IMR-90 (cell line): ENCODE measurements around the gene NGFR. TPM values are rescaled to one million over a fixed set of nuclear protein-coding genes. Genes with fewer than 3 reads are reported as not detected.

ENCODE experiments used
- ATAC-seq: fragments of 200-7000 bp; cut with Tn5 transposase; 2 replicates; pipeline ENCODE4 v1.9.1; 2020; ENCODE audit warnings: low read depth, mild to moderate bottlenecking, moderate library complexity
- BruUV-seq: library from RNA; stranded (reverse); fragments of 400-500 nt; replicated peaks from 2 replicates; lab custom pipeline; 2021; lab: Mats Ljungman, UMichigan
- CTCF ChIA-PET: fragments of 300-600 bp; formaldehyde crosslinking; extraction: SDS; loops from one replicate; lab custom pipeline; 2021; ENCODE audit warnings: antibody characterized with exemption; lab: Yijun Ruan, JAX
- POLR2A ChIA-PET: fragments of 300-600 bp; sonication (Branson Sonifier 250); formaldehyde crosslinking; loops from one replicate; lab custom pipeline; 2022; ENCODE audit warnings: antibody characterized with exemption; ENCODE audit not compliant: unreplicated experiment; lab: Charles Lee
- DNase-seq: peaks from one replicate; pipeline ENCODE4 v3.0.0; 2013
- H2AFZ ChIP-seq: replicated peaks from 2 replicates; pipeline ENCODE3; 2013; ENCODE audit warnings: low read length, mild to moderate bottlenecking; ENCODE audit not compliant: poor library complexity
- H2AK5ac ChIP-seq: 2 replicates; pipeline ENCODE4 v1.6.1; 2013; ENCODE audit warnings: low read depth, low read length, inconsistent platforms
- H2AK9ac ChIP-seq: replicated peaks from 2 replicates; pipeline ENCODE3; 2013; ENCODE audit warnings: mild to moderate bottlenecking, low read depth, low read length, moderate library complexity; ENCODE audit not compliant: poor library complexity
- H2BK120ac ChIP-seq: 2 replicates; pipeline ENCODE4 v1.6.1; 2013; ENCODE audit warnings: low read depth, low read length, inconsistent platforms
- H2BK15ac ChIP-seq: 3 replicates; pipeline ENCODE4 v1.6.1; 2013; ENCODE audit warnings: low read depth, low read length, inconsistent platforms
- H2BK20ac ChIP-seq: 2 replicates; pipeline ENCODE4 v1.6.1; 2013; ENCODE audit warnings: low read depth, mild to moderate bottlenecking, inconsistent platforms, low read length, moderate library complexity
- H2BK5ac ChIP-seq: 2 replicates; pipeline ENCODE4 v1.6.1; 2013; ENCODE audit warnings: mild to moderate bottlenecking, low read depth, low read length, inconsistent platforms; ENCODE audit not compliant: poor library complexity, severe bottlenecking
- H3K14ac ChIP-seq: replicated peaks from 2 replicates; pipeline ENCODE4 v1.6.1; 2013; ENCODE audit warnings: low read depth, low read length, inconsistent platforms
- H3K18ac ChIP-seq: 2 replicates; pipeline ENCODE4 v1.6.1; 2013; ENCODE audit warnings: low read depth, low read length, control low read depth
- H3K23ac ChIP-seq: 2 replicates; pipeline ENCODE4 v1.6.1; 2013; ENCODE audit warnings: low read depth, low read length, inconsistent platforms
- H3K27ac ChIP-seq: 2 replicates; pipeline ENCODE4 v1.5.1; 2013; ENCODE audit warnings: mild to moderate bottlenecking, control low read depth, low read length; ENCODE audit not compliant: insufficient read depth
- H3K27me3 ChIP-seq: 2 replicates; pipeline ENCODE4 v1.6.1; 2013; ENCODE audit warnings: low read length; ENCODE audit not compliant: control insufficient read depth, insufficient read depth
- H3K36me3 ChIP-seq: 2 replicates; pipeline ENCODE4 v1.6.1; 2013; ENCODE audit warnings: low read length, mixed read lengths; ENCODE audit not compliant: control insufficient read depth, insufficient read depth
- H3K4ac ChIP-seq: 2 replicates; pipeline ENCODE4 v1.6.1; 2013; ENCODE audit warnings: low read depth, low read length, inconsistent platforms
- H3K4me1 ChIP-seq: 2 replicates; pipeline ENCODE4 v1.6.1; 2013; ENCODE audit warnings: low read length, mixed read lengths; ENCODE audit not compliant: control insufficient read depth, insufficient read depth
- H3K4me2 ChIP-seq: 2 replicates; pipeline ENCODE4 v1.6.1; 2013; ENCODE audit warnings: low read depth, mild to moderate bottlenecking, control low read depth, low read length, moderate library complexity
- H3K4me3 ChIP-seq: 2 replicates; pipeline ENCODE4 v1.5.1; 2013; ENCODE audit warnings: low read depth, mild to moderate bottlenecking, control low read depth, low read length, moderate library complexity; ENCODE audit not compliant: insufficient read depth
- H3K56ac ChIP-seq: 2 replicates; pipeline ENCODE4 v1.6.1; 2013; ENCODE audit warnings: low read length, inconsistent platforms; ENCODE audit not compliant: insufficient read depth; ENCODE audit errors: extremely low read depth
- H3K79me1 ChIP-seq, 2 experiments: 2 replicates each; pipeline ENCODE4 v1.6.1; 2013; ENCODE audit warnings: low read length in 2 of 2, inconsistent platforms in 1 of 2, low read depth in 1 of 2
- H3K9ac ChIP-seq: 2 replicates; pipeline ENCODE4 v1.6.1; 2013; ENCODE audit warnings: low read depth, low read length, control low read depth
- H3K9me1 ChIP-seq: 2 replicates; pipeline ENCODE4 v1.6.1; 2013; ENCODE audit warnings: low read length, inconsistent platforms; ENCODE audit not compliant: insufficient read depth
- H3K9me3 ChIP-seq: 2 replicates; pipeline ENCODE4 v1.6.1; 2013; ENCODE audit warnings: low read length; ENCODE audit not compliant: control insufficient read depth, insufficient read depth
- H4K20me1 ChIP-seq: 2 replicates; pipeline ENCODE4 v1.6.1; 2013; ENCODE audit warnings: low read length, inconsistent platforms; ENCODE audit not compliant: insufficient read depth
- H4K5ac ChIP-seq: 2 replicates; pipeline ENCODE4 v1.6.1; 2013; ENCODE audit warnings: mild to moderate bottlenecking, low read depth, low read length, control low read depth
- H4K8ac ChIP-seq, 2 experiments: 2 replicates each; pipeline ENCODE4 v1.6.1; 2013; ENCODE audit warnings: low read depth in 2 of 2, low read length in 2 of 2, control low read depth in 1 of 2, inconsistent platforms in 1 of 2
- H4K91ac ChIP-seq: 2 replicates; pipeline ENCODE4 v1.6.1; 2013; ENCODE audit warnings: low read depth, low read length, inconsistent platforms; ENCODE audit not compliant: insufficient read depth
- ELK1 ChIP-seq: fragments of 150-350 bp; IDR thresholded peaks from 2 replicates; pipeline ENCODE4 v1.6.1; 2016; ENCODE audit warnings: low read depth, mild to moderate bottlenecking, low read length, moderate library complexity, borderline replicate concordance
- FOS ChIP-seq: fragments of 150-350 bp; IDR thresholded peaks from 2 replicates; pipeline ENCODE4 v1.6.1; 2016; ENCODE audit warnings: low read depth, low read length
- RFX5 ChIP-seq: IDR thresholded peaks from 2 replicates; pipeline ENCODE4 v1.8.0; 2012; ENCODE audit warnings: low read depth, mild to moderate bottlenecking, low read length, moderate library complexity
- USF2 ChIP-seq: fragments of 150-350 bp; IDR thresholded peaks from 2 replicates; pipeline ENCODE4 v1.6.1; 2017; ENCODE audit warnings: mild to moderate bottlenecking, antibody characterized with exemption, low read length, low read depth
- WGBS, 2 experiments: methylation state at CpG; one replicate each; pipeline versions ENCODE4 v1.1.5 to v1.1.7; 2013; ENCODE audit warnings: missing lambda C conversion rate in 2 of 2; ENCODE audit not compliant: insufficient read length in 1 of 2; ENCODE audit errors: extremely low coverage in 2 of 2; 5-methylcytosine and 5-hydroxymethylcytosine counted together
- dilution Hi-C: fragments of 300-500 bp; cut with HindIII; formaldehyde crosslinking; loops from one replicate; pipeline ENCODE4 v1.14.3; 2018; ENCODE audit warnings: low sequenced_read_pairs; ENCODE audit not compliant: unreplicated experiment
- in situ Hi-C: fragments of 300-500 bp; cut with MboI; formaldehyde crosslinking; loops from 3 replicates; pipeline ENCODE4 v1.14.3; 2019; ENCODE audit warnings: low sequenced_read_pairs, inconsistent platforms, mixed read lengths
- intact Hi-C: fragments of 100-400 bp; cut with micrococcal nuclease; formaldehyde crosslinking; loops from 2 replicates; pipeline ENCODE4 v1.10.0; 2022
- polyA plus RNA-seq, 3 experiments: library from polyadenylated mRNA; depleted of rRNA; stranded (reverse); fragments of >200 nt; gene quantifications; 2 replicates each; pipeline ENCODE4 v1.2.3, GENCODE V29; 2012; ENCODE audit warnings: low replicate concordance in 1 of 3
- total RNA-seq: library from RNA; depleted of rRNA; stranded (reverse); fragments of >200 nt; gene quantifications from 2 replicates; pipeline ENCODE4 v1.2.3, GENCODE V29; 2012

NGFR gene
- total and polyA plus RNA-seq, 2 of the 4 experiments (the other 2 are of a cell fraction), result 0.15 to 0.18 TPM

- H3K79me1 ChIP-seq, result no peaks in the 10 kb centered on the region
- H4K20me1 ChIP-seq, result no peaks in the 10 kb centered on the region
- H2BK120ac ChIP-seq, result no peak overlapping the region
- TF ChIP-seq RFX5 (no peak), FOS (no peak), ELK1 (no peak), USF2 (no peak)
- H3K56ac ChIP-seq, result no peak overlapping the region
- no peak overlapping the region for H4K91ac ChIP-seq
- WGBS, 2 experiments, result 91% methylated on average over 5 of the region's 18 CpGs; no CpG with 5 or more reads in 1 of the 2 experiments
- ATAC-seq (no peak), DNase-seq (no peak)
- peaks cover 56% of the 10 kb centered on the region for H3K27me3 ChIP-seq
- intact Hi-C loops, result no loop called here
- peaks cover 6% of the 10 kb centered on the region for H3K9me3 ChIP-seq
- H2BK15ac ChIP-seq, result no peak overlapping the region
- dilution Hi-C loops, result no loop called here
- no TSS peak for BruUV-seq
- H2BK20ac ChIP-seq, result no peak overlapping the region
- H3K4ac ChIP-seq, result no peak overlapping the region
- H3K27ac ChIP-seq, result no peak overlapping the region
- H3K9me1 ChIP-seq, result no peaks in the 10 kb centered on the region
- in situ Hi-C loops, result loop anchor here (10.0 kb wide), 1 partner anchor 232 kb away; no protein-coding TSS in a partner anchor
- H3K18ac ChIP-seq, result no peak overlapping the region
- H3K4me3 ChIP-seq, result no peak overlapping the region
- no peak overlapping the region for H3K14ac ChIP-seq
- H2AK5ac ChIP-seq, result no peak overlapping the region
- H3K23ac ChIP-seq, result no peak overlapping the region
- H4K8ac ChIP-seq, result no peak overlapping the region
- ChIA-PET CTCF (no interaction called here), POLR2A (no interaction called here)
- no peak overlapping the region for H3K4me2 ChIP-seq
- no peaks in the 10 kb centered on the region for H3K36me3 ChIP-seq
- no peaks in the 10 kb centered on the region for H3K4me1 ChIP-seq
- H2AFZ ChIP-seq, result no peak overlapping the region
- no peak overlapping the region for H4K5ac ChIP-seq
- no peak overlapping the region for H2BK5ac ChIP-seq
- no peak overlapping the region for H3K9ac ChIP-seq
- H2AK9ac ChIP-seq, result no peak overlapping the region
These were observed 51.7 kb downstream of the NGFR start for GRCh38 chr17:49546546-49547535.
